Peyer's patch (tissue), 4 donors: ENCODE measurements around the gene ZNF189. TPM values are rescaled to one million over a fixed set of nuclear protein-coding genes. Genes with fewer than 3 reads are reported as not detected.
A peak's percentile ranks its signal among the peaks of the same experiment; 100 is the strongest.
"Not testable (repeated sequence)": the region's sequence is repeated elsewhere in the genome, so short reads cannot be mapped to it uniquely, and the experiment has no call there.

Source experiments
- DNase-seq, 3 donors: peaks; one replicate each; pipeline ENCODE4 v3.0.0-alpha.2; 2017 to 2019
- H3K27ac ChIP-seq, 4 donors: fragments of 200-600 bp; sonication (generic); one replicate each; pipeline ENCODE4 v1.5.1; 2016 to 2019
- H3K27me3 ChIP-seq, 2 donors: fragments of 200-600 bp; sonication (generic); one replicate each; pipeline ENCODE4 v1.5.1; 2019
- H3K36me3 ChIP-seq, 3 donors: fragments of 200-600 bp; sonication (generic); one replicate each; pipeline ENCODE4 v1.5.1; 2016 to 2019
- H3K4me1 ChIP-seq, 4 donors: fragments of 200-600 bp; sonication (generic); one replicate each; pipeline ENCODE4 v1.5.1; 2016 to 2019
- H3K4me3 ChIP-seq, 4 donors: fragments of 200-600 bp; sonication (generic); 1 replicate in 3 of 4; 2 replicates in 1 of 4; pipeline ENCODE4 v1.5.1; 2016 to 2019; ENCODE audit warnings: mild to moderate bottlenecking in 1 of 4
- H3K9me3 ChIP-seq, 4 donors: fragments of 200-600 bp; sonication (generic); one replicate each; pipeline ENCODE4 v1.5.1; 2016 to 2019; ENCODE audit warnings: mild to moderate bottlenecking in 1 of 4
- CTCF ChIP-seq, 6 experiments: fragments of 450-650 bp in 4 of 6; fragments of 200-600 bp in 2 of 6; sonication (generic) in 1 of 6; IDR thresholded peaks; one replicate each; pipeline ENCODE4 v1.5.1; 2017 to 2019; ENCODE audit warnings: antibody characterized with exemption in 6 of 6, mild to moderate bottlenecking in 3 of 6, moderate library complexity in 1 of 6
- POLR2A ChIP-seq, 2 donors: fragments of 450-650 bp; IDR thresholded peaks; one replicate each; pipeline ENCODE4 v1.5.1; 2017; ENCODE audit warnings: antibody characterized with exemption in 2 of 2, mild to moderate bottlenecking in 2 of 2, moderate library complexity in 2 of 2
- total RNA-seq, 4 donors: library from RNA; depleted of rRNA; stranded (reverse); fragments of >200 nt; gene quantifications; one replicate each; pipeline ENCODE4 v1.1.0, GENCODE V29; 2016

The ZNF189 gene
- total RNA-seq, 4 donors from 2014 or later, result 22.8 to 33.0 (median 25.7) TPM

DNA sequence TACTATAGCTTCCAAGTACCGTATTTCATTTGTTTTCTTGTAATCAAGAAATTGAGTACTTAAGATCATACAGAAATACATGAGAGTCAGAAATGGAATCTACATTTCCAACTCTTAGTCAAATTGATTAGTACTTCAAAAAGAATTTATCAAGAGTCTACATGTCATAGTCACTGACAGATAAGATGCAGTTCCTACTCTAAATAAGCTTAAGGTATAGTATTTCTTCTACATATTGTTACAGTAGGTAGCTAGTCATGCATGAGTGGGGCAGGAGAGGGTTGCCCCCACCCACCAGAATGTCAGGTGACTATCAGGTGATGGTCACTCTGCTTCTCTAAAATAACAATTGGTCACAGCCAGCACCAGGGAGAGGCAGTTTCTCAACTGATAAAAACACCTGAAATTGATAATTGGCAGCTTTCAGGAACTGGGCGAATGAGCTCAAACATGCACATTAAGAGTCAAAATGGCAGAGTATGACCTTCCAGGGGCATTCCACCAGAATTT, 16.8 kb upstream of the ZNF189 start:
- H3K4me1 ChIP-seq, result no peaks in the 10 kb centered on the region
- no peak for DNase-seq
- H3K27ac ChIP-seq, result no peak overlapping the region
- H3K36me3 ChIP-seq, result no peaks in the 10 kb centered on the region
- no peaks in the 10 kb centered on the region for H3K27me3 ChIP-seq
- H3K4me3 ChIP-seq, result peak overlapping the region in 1 of 4 donors; percentile 14
- TF ChIP-seq POLR2A (IDR thresholded peaks at IDR 0.05) (no peak), CTCF (IDR thresholded peaks at IDR 0.05) (no peak)
- H3K9me3 ChIP-seq, result peaks cover 0 to 10% (median 0%) of the 10 kb centered on the region in 4 donors

- no peak for TF ChIP-seq POLR2A (IDR thresholded peaks at IDR 0.05)
- no peak for TF ChIP-seq CTCF (IDR thresholded peaks at IDR 0.05)
- H3K36me3 ChIP-seq, result no peaks in the 10 kb centered on the region
- no peak overlapping the region for H3K4me3 ChIP-seq
- H3K27me3 ChIP-seq, result no peaks in the 10 kb centered on the region
- peaks cover 0 to 10% (median 0%) of the 10 kb centered on the region in 4 donors for H3K9me3 ChIP-seq
- no peak overlapping the region for H3K27ac ChIP-seq
- no peak for DNase-seq
- no peaks in the 10 kb centered on the region for H3K4me1 ChIP-seq
Measured at GRCh38 chr9:101383361-101383760, 15.3 kb upstream of the ZNF189 start.

GRCh38 chr9:101384873-101385536, 13.6 kb upstream of the ZNF189 start, which contains the start of gene BAAT:
Gene BAAT, minus strand, starts transcription at chr9:101385006. Its CDS starts 13,602 bp downstream, at chr9:101371404.
- not testable (repeated sequence) for H3K4me1 ChIP-seq, H3K27ac ChIP-seq, DNase-seq, H3K27me3 ChIP-seq, H3K4me3 ChIP-seq
- peaks cover 0 to 10% (median 0%) of the 10 kb centered on the region in 3 donors for H3K36me3 ChIP-seq
- peaks cover 0 to 10% (median 0%) of the 10 kb centered on the region in 4 donors for H3K9me3 ChIP-seq

GRCh38 chr9:101387871-101388506, 10.7 kb upstream of the ZNF189 start:
- Histone ChIP-seq H3K27me3 (no peaks in the 10 kb centered on the region), H3K36me3 (peaks cover 0 to 21% (median 0%) of the 10 kb centered on the region in 3 donors), H3K27ac (no peak overlapping the region), H3K9me3 (peaks cover 0 to 10% (median 0%) of the 10 kb centered on the region in 4 donors), H3K4me3 (no peak overlapping the region), H3K4me1 (no peaks in the 10 kb centered on the region)
- DNase-seq, result no peak
- TF ChIP-seq POLR2A (IDR thresholded peaks at IDR 0.05) (no peak), CTCF (IDR thresholded peaks at IDR 0.05) (peak in 4 of 6 experiments; percentile 48 to 75 (median 70))

GRCh38 chr9:101388507-101388993, 10.1 kb upstream of the ZNF189 start:
- TF ChIP-seq POLR2A (IDR thresholded peaks at IDR 0.05) (no peak), CTCF (IDR thresholded peaks at IDR 0.05) (peak in 3 of 6 experiments; percentile 29 to 53 (median 43))

DNA sequence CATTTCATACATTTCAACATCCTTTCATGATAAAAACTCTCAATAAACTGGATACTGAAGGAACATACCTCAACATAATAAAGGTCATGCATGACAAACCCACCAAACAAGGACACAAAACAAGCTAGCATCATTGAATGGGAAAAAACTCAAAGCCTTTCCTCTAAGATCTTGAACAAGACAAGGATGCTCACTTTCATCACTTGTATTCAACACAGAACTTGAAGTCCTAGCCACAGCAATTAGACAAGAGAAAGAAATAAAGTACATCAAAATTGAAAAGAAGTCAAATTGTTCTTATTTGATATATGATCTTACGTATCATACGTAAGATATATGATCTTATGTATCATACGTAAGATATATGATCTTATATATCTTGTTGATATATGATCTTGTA, 5.5 kb upstream of the ZNF189 start:
- H3K9me3 ChIP-seq, result no peaks in the 10 kb centered on the region
- peaks cover 0 to 14% (median 3%) of the 10 kb centered on the region in 4 donors for H3K4me1 ChIP-seq
- peaks cover 0 to 21% (median 0%) of the 10 kb centered on the region in 3 donors for H3K36me3 ChIP-seq
- no peak overlapping the region for H3K27ac ChIP-seq
- TF ChIP-seq POLR2A (IDR thresholded peaks at IDR 0.05) (no peak), CTCF (IDR thresholded peaks at IDR 0.05) (no peak)
- no peak overlapping the region for H3K4me3 ChIP-seq
- DNase-seq, result no peak
- H3K27me3 ChIP-seq, result no peaks in the 10 kb centered on the region

More at GRCh38 chr9:101388507-101388993, 10.1 kb upstream of the ZNF189 start:
- Histone ChIP-seq H3K4me3 (no peak overlapping the region), H3K27ac (no peak overlapping the region), H3K36me3 (peaks cover 0 to 21% (median 0%) of the 10 kb centered on the region in 3 donors), H3K27me3 (no peaks in the 10 kb centered on the region), H3K4me1 (no peaks in the 10 kb centered on the region), H3K9me3 (peaks cover 0 to 10% (median 0%) of the 10 kb centered on the region in 4 donors)
- DNase-seq, result no peak
